A549 (cell line): ENCODE measurements around the gene PHGDH.

Experiments
- FOSL2 ChIP-seq, 2 experiments: fragments of 450-650 bp in 1 of 2; fragments of >200 bp in 1 of 2; sonication (Bioruptor Twin) in 1 of 2; formaldehyde crosslinking; IDR thresholded peaks; 2 replicates each; pipeline versions ENCODE4 v1.5.0 to v1.6.1; 2016 to 2020; ENCODE audit warnings: mild to moderate bottlenecking in 1 of 2, moderate library complexity in 1 of 2
- RCOR1 ChIP-seq: fragments of 150-350 bp; IDR thresholded peaks from 2 replicates; pipeline ENCODE4 v1.6.1; 2014; ENCODE audit warnings: antibody characterized with exemption, low read length, low read depth
- TF ChIP-seq, protein P1 (sequence below): fragments of 250-450 bp; sonication (Bioruptor Pico); IDR thresholded peaks from 2 replicates; pipeline ENCODE4 v1.5.0; 2021; ENCODE audit warnings: mild to moderate bottlenecking, moderate library complexity, borderline replicate concordance
- TF ChIP-seq, protein P2 (sequence below): fragments of >200 bp; sonication (Bioruptor Twin); formaldehyde crosslinking; IDR thresholded peaks from 3 replicates; pipeline ENCODE4 v1.5.1; 2016

DNA sequence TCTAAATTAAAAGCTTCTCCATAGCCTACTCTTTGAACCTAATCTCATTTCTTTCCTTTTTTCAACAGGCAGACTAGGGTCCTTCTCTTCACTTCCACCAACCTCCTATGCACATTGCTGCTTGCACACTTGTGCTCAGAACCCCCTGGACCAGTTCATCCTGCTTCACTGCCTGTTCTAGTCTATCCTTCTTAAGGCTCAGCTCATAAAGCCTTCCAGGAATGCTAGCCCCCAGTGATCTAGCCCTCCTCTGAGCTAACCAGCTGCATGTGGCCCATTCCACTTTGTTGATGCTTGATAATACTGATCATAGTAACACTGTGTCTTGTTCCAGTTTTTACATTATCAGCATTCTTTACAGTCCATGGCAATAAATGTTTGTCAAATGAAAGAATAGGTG lies 22.9 kb upstream of the PHGDH start:
- TF ChIP-seq, protein P1, sequence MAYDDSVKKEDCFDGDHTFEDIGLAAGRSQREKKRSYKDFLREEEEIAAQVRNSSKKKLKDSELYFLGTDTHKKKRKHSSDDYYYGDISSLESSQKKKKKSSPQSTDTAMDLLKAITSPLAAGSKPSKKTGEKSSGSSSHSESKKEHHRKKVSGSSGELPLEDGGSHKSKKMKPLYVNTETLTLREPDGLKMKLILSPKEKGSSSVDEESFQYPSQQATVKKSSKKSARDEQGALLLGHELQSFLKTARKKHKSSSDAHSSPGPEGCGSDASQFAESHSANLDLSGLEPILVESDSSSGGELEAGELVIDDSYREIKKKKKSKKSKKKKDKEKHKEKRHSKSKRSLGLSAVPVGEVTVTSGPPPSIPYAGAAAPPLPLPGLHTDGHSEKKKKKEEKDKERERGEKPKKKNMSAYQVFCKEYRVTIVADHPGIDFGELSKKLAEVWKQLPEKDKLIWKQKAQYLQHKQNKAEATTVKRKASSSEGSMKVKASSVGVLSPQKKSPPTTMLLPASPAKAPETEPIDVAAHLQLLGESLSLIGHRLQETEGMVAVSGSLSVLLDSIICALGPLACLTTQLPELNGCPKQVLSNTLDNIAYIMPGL (CRISPR knock-in tag) = no peak
- TF ChIP-seq, protein P2, sequence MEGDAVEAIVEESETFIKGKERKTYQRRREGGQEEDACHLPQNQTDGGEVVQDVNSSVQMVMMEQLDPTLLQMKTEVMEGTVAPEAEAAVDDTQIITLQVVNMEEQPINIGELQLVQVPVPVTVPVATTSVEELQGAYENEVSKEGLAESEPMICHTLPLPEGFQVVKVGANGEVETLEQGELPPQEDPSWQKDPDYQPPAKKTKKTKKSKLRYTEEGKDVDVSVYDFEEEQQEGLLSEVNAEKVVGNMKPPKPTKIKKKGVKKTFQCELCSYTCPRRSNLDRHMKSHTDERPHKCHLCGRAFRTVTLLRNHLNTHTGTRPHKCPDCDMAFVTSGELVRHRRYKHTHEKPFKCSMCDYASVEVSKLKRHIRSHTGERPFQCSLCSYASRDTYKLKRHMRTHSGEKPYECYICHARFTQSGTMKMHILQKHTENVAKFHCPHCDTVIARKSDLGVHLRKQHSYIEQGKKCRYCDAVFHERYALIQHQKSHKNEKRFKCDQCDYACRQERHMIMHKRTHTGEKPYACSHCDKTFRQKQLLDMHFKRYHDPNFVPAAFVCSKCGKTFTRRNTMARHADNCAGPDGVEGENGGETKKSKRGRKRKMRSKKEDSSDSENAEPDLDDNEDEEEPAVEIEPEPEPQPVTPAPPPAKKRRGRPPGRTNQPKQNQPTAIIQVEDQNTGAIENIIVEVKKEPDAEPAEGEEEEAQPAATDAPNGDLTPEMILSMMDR = no peak
- TF ChIP-seq FOSL2 (IDR thresholded peaks at IDR 0.05) = no peak
- no peak for TF ChIP-seq FOSL2 (CRISPR knock-in tag; IDR thresholded peaks at IDR 0.05)
- TF ChIP-seq RCOR1 = no peak
